ENCODE results near the gene CCPG1.
A peak's percentile ranks its signal among the peaks of the same experiment; 100 is the strongest.
"Not testable (repeated sequence)": the region's sequence is repeated elsewhere in the genome, so short reads cannot be mapped to it uniquely, and the experiment has no call there.

CCPG1 gene

DNA sequence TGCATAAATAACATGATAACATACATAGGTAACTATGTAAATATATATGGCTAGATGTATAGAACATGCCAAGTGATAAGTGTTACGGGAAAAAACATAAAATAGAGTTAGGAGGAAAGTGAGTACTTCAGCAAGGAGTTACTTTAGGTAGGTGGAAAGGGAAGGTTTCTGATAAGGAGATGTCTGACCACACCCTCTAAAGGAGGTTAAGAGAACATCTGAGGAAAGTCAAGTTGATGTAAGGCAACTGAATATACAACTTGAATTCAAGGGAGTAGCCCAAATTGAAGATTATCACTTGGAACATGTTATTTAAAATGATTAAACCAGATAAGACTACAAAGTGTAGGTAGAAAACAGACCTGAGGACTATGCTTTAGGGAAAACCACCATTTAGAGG, 13.9 kb upstream of the CCPG1 start:
- TF ChIP-seq CTCF (IDR thresholded peaks at IDR 0.05; ENCODE audit: low read depth, low read length, missing control alignments): no peak
- Histone ChIP-seq H3K4me3 (ENCODE audit: low read depth, low read length) (no peak overlapping the region), H3K27ac (no peak overlapping the region), H3K36me3 (replicated peaks) (no peaks in the 10 kb centered on the region), H3K27me3 (replicated peaks) (no peaks in the 10 kb centered on the region)
- in situ Hi-C loops (cut with HindIII; ENCODE audit: low pct_ligation_motif_present, low sequenced_read_pairs): no loop called here
- no peak for DNase-seq

GRCh38 chr15:55420171-55420866, 12.2 kb upstream of the CCPG1 start:
- Histone ChIP-seq H3K27me3 (replicated peaks) (no peaks in the 10 kb centered on the region), H3K4me3 (ENCODE audit: low read depth, low read length) (no peak overlapping the region), H3K36me3 (replicated peaks) (no peaks in the 10 kb centered on the region), H3K27ac (no peak overlapping the region)
- in situ Hi-C loops (cut with HindIII; ENCODE audit: low pct_ligation_motif_present, low sequenced_read_pairs): no loop called here
- DNase-seq: no peak
- TF ChIP-seq CTCF (IDR thresholded peaks at IDR 0.05; ENCODE audit: low read depth, low read length, missing control alignments): no peak

DNA sequence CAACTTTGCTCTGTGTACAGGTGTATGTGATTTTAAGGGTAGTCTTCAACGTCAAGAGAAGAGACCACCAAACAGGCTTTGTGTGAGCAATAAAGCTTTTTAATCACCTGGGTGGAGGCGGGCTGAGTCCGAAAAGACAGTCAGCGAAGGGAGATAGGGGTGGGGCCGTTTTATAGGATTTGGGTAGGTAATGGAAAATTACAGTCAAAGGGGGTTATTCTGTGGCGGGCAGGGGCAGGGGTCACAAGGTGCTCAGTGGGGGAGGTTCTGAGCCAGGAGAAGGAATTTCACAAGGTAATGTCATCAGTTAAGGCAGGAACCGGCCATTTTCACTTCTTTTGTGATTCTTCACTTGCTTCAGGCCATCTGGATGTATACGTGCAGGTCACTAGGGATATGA, 9.5 kb upstream of the CCPG1 start:
- H3K27ac ChIP-seq; H3K27me3 ChIP-seq (replicated peaks); H3K36me3 ChIP-seq (replicated peaks); in situ Hi-C loops (cut with HindIII; ENCODE audit: low pct_ligation_motif_present, low sequenced_read_pairs); DNase-seq; H3K4me3 ChIP-seq (ENCODE audit: low read depth, low read length): not testable (repeated sequence)

- in situ Hi-C loops (cut with HindIII; ENCODE audit: low pct_ligation_motif_present, low sequenced_read_pairs): not testable (repeated sequence)
Measured at GRCh38 chr15:55408976-55409375, 817 bp upstream of the CCPG1 start.

GRCh38 chr15:55407498-55408011, 604 bp downstream of the CCPG1 start:
- in situ Hi-C loops (cut with HindIII; ENCODE audit: low pct_ligation_motif_present, low sequenced_read_pairs): no loop called here
- Histone ChIP-seq H3K27me3 (replicated peaks) (no peaks in the 10 kb centered on the region), H3K36me3 (replicated peaks) (no peaks in the 10 kb centered on the region), H3K27ac (peak overlapping the region; percentile 91), H3K4me3 (ENCODE audit: low read depth, low read length) (peak overlapping the region; percentile 87)
- DNase-seq: peak; percentile 36
- no peak for TF ChIP-seq CTCF (IDR thresholded peaks at IDR 0.05; ENCODE audit: low read depth, low read length, missing control alignments)

More at GRCh38 chr15:55408976-55409375, 817 bp upstream of the CCPG1 start:
- not testable (repeated sequence) for H3K27me3 ChIP-seq (replicated peaks); H3K36me3 ChIP-seq (replicated peaks); DNase-seq
- Histone ChIP-seq H3K4me3 (ENCODE audit: low read depth, low read length) (peak overlapping the region; percentile 71), H3K27ac (peak overlapping the region; percentile 66)

GRCh38 chr15:55403531-55403930, 4.6 kb downstream of the CCPG1 start:
- in situ Hi-C loops (cut with HindIII; ENCODE audit: low pct_ligation_motif_present, low sequenced_read_pairs): no loop called here
- Histone ChIP-seq H3K27me3 (replicated peaks) (no peaks in the 10 kb centered on the region), H3K36me3 (replicated peaks) (no peaks in the 10 kb centered on the region), H3K27ac (peak overlapping the region; percentile 10), H3K4me3 (ENCODE audit: low read depth, low read length) (no peak overlapping the region)
- no peak for DNase-seq
- TF ChIP-seq CTCF (IDR thresholded peaks at IDR 0.05; ENCODE audit: low read depth, low read length, missing control alignments): no peak

- Histone ChIP-seq H3K4me3 (ENCODE audit: low read depth, low read length) (no peak overlapping the region), H3K36me3 (replicated peaks) (no peaks in the 10 kb centered on the region), H3K27ac (peak overlapping the region; percentile 1), H3K27me3 (replicated peaks) (no peaks in the 10 kb centered on the region)
- TF ChIP-seq CTCF (IDR thresholded peaks at IDR 0.05; ENCODE audit: low read depth, low read length, missing control alignments): no peak
- DNase-seq: no peak
- in situ Hi-C loops (cut with HindIII; ENCODE audit: low pct_ligation_motif_present, low sequenced_read_pairs): no loop called here
Measured at GRCh38 chr15:55402707-55403106, 5.5 kb downstream of the CCPG1 start.

Measured in brain microvascular endothelial cell (primary cell).